B cell (primary cell): ENCODE measurements around the gene PCIF1. TPM values are rescaled to one million over a fixed set of nuclear protein-coding genes. Genes with fewer than 3 reads are reported as not detected.

ENCODE experiments used
- ATAC-seq: fragments of 200-7000 bp; cut with Tn5 transposase; one replicate; pipeline ENCODE4 v1.10.0; 2021; ENCODE audit warnings: low read depth, mild to moderate bottlenecking, moderate number of reproducible peaks, moderate library complexity
- CTCF ChIA-PET: fragments of 350-600 bp; sonication (Branson Sonifier 250); formaldehyde crosslinking; loops from one replicate; lab custom pipeline; 2021; ENCODE audit warnings: antibody characterized with exemption, inconsistent platforms; lab: Charles Lee
- POLR2A ChIA-PET: fragments of 350-600 bp; sonication (Branson Sonifier 250); formaldehyde crosslinking; loops from one replicate; lab custom pipeline; 2021; ENCODE audit warnings: antibody characterized with exemption; lab: Charles Lee
- DNase-seq: peaks from one replicate; pipeline ENCODE4 v3.0.0; 2013
- H2AFZ ChIP-seq: 2 replicates; pipeline ENCODE4 v1.6.1; 2012; ENCODE audit warnings: mild to moderate bottlenecking, low read depth, low read length; ENCODE audit not compliant: insufficient read depth, poor library complexity, severe bottlenecking
- H3K27ac ChIP-seq, 2 donors: 1 replicate in 1 of 2; 2 replicates in 1 of 2; pipeline ENCODE4 v1.5.1; 2012 to 2013; ENCODE audit warnings: low read length in 2 of 2, mild to moderate bottlenecking in 2 of 2, moderate library complexity in 1 of 2
- H3K27me3 ChIP-seq, 4 experiments: fragments of 200-600 bp in 1 of 4; sonication (generic) in 1 of 4; replicated peaks in 1 of 4; 1 replicate in 2 of 4; 2 replicates in 2 of 4; pipeline versions ENCODE4 v1.6.1 to v1.7.0; 2013 to 2016; ENCODE audit warnings: low read length in 3 of 4, mild to moderate bottlenecking in 2 of 4, mixed read lengths in 1 of 4, moderate library complexity in 1 of 4; ENCODE audit not compliant: insufficient read depth in 4 of 4, control insufficient read depth in 3 of 4; ENCODE audit errors: control extremely low read depth in 1 of 4
- H3K36me3 ChIP-seq, 2 experiments: replicated peaks in 1 of 2; 1 replicate in 1 of 2; 2 replicates in 1 of 2; pipeline versions ENCODE4 v1.6.1 to v1.7.1; 2013; ENCODE audit warnings: low read length in 1 of 2; ENCODE audit not compliant: insufficient read depth in 2 of 2, control insufficient read depth in 1 of 2; ENCODE audit errors: control extremely low read depth in 1 of 2, extremely low read depth in 1 of 2
- H3K4me1 ChIP-seq, 2 donors: fragments of 200-600 bp in 1 of 2; sonication (generic) in 1 of 2; 1 replicate in 1 of 2; 2 replicates in 1 of 2; pipeline versions ENCODE4 v1.5.1 to v1.6.1; 2013 to 2017; ENCODE audit warnings: low read length in 2 of 2; ENCODE audit not compliant: control insufficient read depth in 2 of 2, insufficient read depth in 2 of 2
- H3K4me2 ChIP-seq: replicated peaks from 2 replicates; pipeline ENCODE3; 2012; ENCODE audit warnings: mild to moderate bottlenecking, low read depth, low read length; ENCODE audit not compliant: poor library complexity, severe bottlenecking
- H3K4me3 ChIP-seq, 5 experiments: fragments of 200-600 bp in 1 of 5; sonication (generic) in 1 of 5; 1 replicate in 3 of 5; 2 replicates in 2 of 5; pipeline versions ENCODE4 v1.5.1 to v1.7.0; 2011 to 2016; ENCODE audit warnings: low read length in 4 of 5, mild to moderate bottlenecking in 4 of 5, low read depth in 2 of 5, control low read depth in 1 of 5, moderate library complexity in 1 of 5; ENCODE audit not compliant: insufficient read depth in 1 of 5; ENCODE audit errors: control extremely low read depth in 1 of 5, extremely low read depth in 1 of 5
- H3K79me2 ChIP-seq: fragments of 200-600 bp; sonication (generic); one replicate; pipeline ENCODE4 v1.6.0; 2016; ENCODE audit warnings: low read length; ENCODE audit not compliant: control insufficient read depth, insufficient read depth
- H3K9ac ChIP-seq: fragments of 200-600 bp; sonication (generic); 2 replicates; pipeline ENCODE4 v1.6.1; 2017; ENCODE audit warnings: mild to moderate bottlenecking, low read length, moderate library complexity
- H3K9me3 ChIP-seq, 3 donors: one replicate each; pipeline versions ENCODE4 v1.6.1 to v1.7.1; 2013; ENCODE audit warnings: low read length in 2 of 3; ENCODE audit not compliant: control insufficient read depth in 2 of 3, insufficient read depth in 1 of 3; ENCODE audit errors: control extremely low read depth in 1 of 3
- H4K20me1 ChIP-seq: 2 replicates; pipeline ENCODE4 v1.6.0; 2012; ENCODE audit warnings: mild to moderate bottlenecking, low read length; ENCODE audit not compliant: insufficient read depth, control insufficient read depth, poor library complexity, severe bottlenecking
- H3K27ac Mint-ChIP-seq: one replicate; pipeline ENCODE4 v1.8.0; 2021; ENCODE audit warnings: mixed read lengths
- H3K27me3 Mint-ChIP-seq: one replicate; pipeline ENCODE4 v1.8.0; 2021; ENCODE audit warnings: mixed read lengths
- H3K4me1 Mint-ChIP-seq: one replicate; pipeline ENCODE4 v1.8.0; 2021; ENCODE audit warnings: mixed read lengths
- H3K4me3 Mint-ChIP-seq: one replicate; pipeline ENCODE4 v1.8.0; 2021; ENCODE audit warnings: mixed read lengths
- H3K9me3 Mint-ChIP-seq: one replicate; pipeline ENCODE4 v1.8.0; 2022; ENCODE audit warnings: mixed read lengths; ENCODE audit not compliant: insufficient read depth
- CTCF ChIP-seq: fragments of 200-600 bp; IDR thresholded peaks from one replicate; pipeline ENCODE4 v1.8.0; 2022; ENCODE audit warnings: antibody characterized with exemption, mild to moderate bottlenecking
- EZH2 ChIP-seq: IDR thresholded peaks from 2 replicates; pipeline ENCODE4 v1.6.1; 2012; ENCODE audit warnings: borderline replicate concordance, low read depth, mild to moderate bottlenecking, moderate library complexity, low read length; ENCODE audit not compliant: insufficient read depth, poor library complexity, severe bottlenecking
- WGBS: methylation state at CpG from one replicate; pipeline ENCODE4 v1.1.5; 2013; ENCODE audit warnings: missing lambda C conversion rate; ENCODE audit not compliant: insufficient coverage; 5-methylcytosine and 5-hydroxymethylcytosine counted together
- intact Hi-C: fragments of 100-400 bp; cut with micrococcal nuclease; formaldehyde crosslinking; loops from one replicate; pipeline ENCODE4 v1.10.0; 2022
- polyA plus RNA-seq: library from polyadenylated mRNA; depleted of rRNA; stranded (reverse); fragments of >200 nt; gene quantifications from 2 replicates; pipeline ENCODE4 v1.2.3, GENCODE V29; 2012
- total RNA-seq, 2 donors: library from RNA; stranded (reverse); fragments of 120-200 nt in 1 of 2; gene quantifications; 1 replicate in 1 of 2; 2 replicates in 1 of 2; pipeline versions ENCODE4 v1.2.3 to v1.2.4, GENCODE V29; 2013 to 2022

Gene PCIF1
- total and polyA plus RNA-seq, 2 donors (not counting 1 experiment from before 2014, with no cell fraction given), result 74.2 to 79.2 TPM

GRCh38 chr20:45913116-45913515 is 21.4 kb upstream of the PCIF1 start:
- no peaks in the 10 kb centered on the region for H3K36me3 ChIP-seq
- no peak for ATAC-seq
- no peak for DNase-seq
- WGBS, result 60% methylated on average over 1 of the region's 5 CpGs
- TF ChIP-seq EZH2 (no peak), CTCF (no peak)
- no peaks in the 10 kb centered on the region for H3K79me2 ChIP-seq
- Mint-ChIP-seq H3K4me3 (peak overlapping the region; percentile 79), H3K9me3 (no peaks in the 10 kb centered on the region), H3K27me3 (peaks cover 15% of the 10 kb centered on the region), H3K27ac (peak overlapping the region; percentile 50), H3K4me1 (peaks cover 20% of the 10 kb centered on the region)
- H2AFZ ChIP-seq, result no peak overlapping the region
- no peak overlapping the region for H3K9ac ChIP-seq
- H3K27me3 ChIP-seq, result peaks cover 0 to 24% (median 9%) of the 10 kb centered on the region in 4 experiments
- ChIA-PET CTCF (no interaction called here), POLR2A (no interaction called here)
- H4K20me1 ChIP-seq, result no peaks in the 10 kb centered on the region
- H3K4me3 ChIP-seq, result no peak overlapping the region
- intact Hi-C loops, result no loop called here
- peaks cover 0 to 11% (median 0%) of the 10 kb centered on the region in 3 donors for H3K9me3 ChIP-seq
- H3K4me2 ChIP-seq, result no peak overlapping the region
- peaks cover 14 to 22% of the 10 kb centered on the region in 2 donors for H3K4me1 ChIP-seq
- H3K27ac ChIP-seq, result no peak overlapping the region

- CTCF ChIA-PET, result no interaction called here
- H3K4me1 Mint-ChIP-seq, result peaks cover 2% of the 10 kb centered on the region
- no peaks in the 10 kb centered on the region for H3K9me3 Mint-ChIP-seq
Observed at GRCh38 chr20:45917790-45918141, 16.7 kb upstream of the PCIF1 start.

More at GRCh38 chr20:45917790-45918141, 16.7 kb upstream of the PCIF1 start:
- no peak overlapping the region for H3K9ac ChIP-seq
- Mint-ChIP-seq H3K27me3 (peaks cover 36% of the 10 kb centered on the region), H3K4me3 (no peak overlapping the region), H3K27ac (no peak overlapping the region)
- ATAC-seq (no peak), DNase-seq (no peak)
- no peak overlapping the region for H3K4me3 ChIP-seq
- H3K4me1 ChIP-seq, result no peaks in the 10 kb centered on the region
- no peaks in the 10 kb centered on the region for H3K9me3 ChIP-seq
- TF ChIP-seq CTCF (no peak), EZH2 (no peak)
- no peaks in the 10 kb centered on the region for H4K20me1 ChIP-seq
- H3K36me3 ChIP-seq, result no peaks in the 10 kb centered on the region
- no peak overlapping the region for H2AFZ ChIP-seq
- no peaks in the 10 kb centered on the region for H3K79me2 ChIP-seq
- peaks cover 0 to 30% (median 5%) of the 10 kb centered on the region in 4 experiments for H3K27me3 ChIP-seq
- POLR2A ChIA-PET, result no interaction called here
- 100% methylated on average over 1 of the region's 5 CpGs for WGBS
- H3K27ac ChIP-seq, result no peak overlapping the region
- no peak overlapping the region for H3K4me2 ChIP-seq
- intact Hi-C loops, result no loop called here
